ENCODE data around the gene CCDC54. TPM values are rescaled to one million over a fixed set of nuclear protein-coding genes. Genes with fewer than 3 reads are reported as not detected.
"Not testable (repeated sequence)": the region's sequence is repeated elsewhere in the genome, so short reads cannot be mapped to it uniquely, and the experiment has no call there.

CCDC54 gene
- not detected in 2 replicates for total RNA-seq
- polyA plus RNA-seq: 0.31 and 0.79 TPM in 2 replicates

GRCh38 chr3:107377151-107377550, at the start of gene CCDC54:
Gene CCDC54 (plus strand): TSS chr3:107377439. CDS start chr3:107377588, 149 bp downstream.
- no peaks in the 10 kb centered on the region for H3K9me3 ChIP-seq (ENCODE audit: low read depth)
- TF ChIP-seq CTCF (IDR thresholded peaks at IDR 0.05; ENCODE audit: low read depth, low read length): no peak
- H3K27me3 ChIP-seq: no peaks in the 10 kb centered on the region
- H3K27ac ChIP-seq: no peak within 1 kb of the TSS
- H3K4me3 ChIP-seq: no peak within 1 kb of the TSS
- H3K36me3 ChIP-seq: no peaks in the 10 kb centered on the region
- no peak for DNase-seq (ENCODE audit: low read depth in 1 of 2, low spot score in 1 of 2)
- no peaks in the 10 kb centered on the region for H3K4me1 ChIP-seq (ENCODE audit: low read depth)

GRCh38 chr3:107328069-107328468, 49.2 kb upstream of the CCDC54 start:
- DNase-seq (ENCODE audit: low read depth in 1 of 2, low spot score in 1 of 2): no peak
- H3K36me3 ChIP-seq: no peaks in the 10 kb centered on the region
- H3K4me3 ChIP-seq: no peak overlapping the region
- TF ChIP-seq CTCF (IDR thresholded peaks at IDR 0.05; ENCODE audit: low read depth, low read length): no peak
- no peaks in the 10 kb centered on the region for H3K4me1 ChIP-seq (ENCODE audit: low read depth)
- peaks cover 54% of the 10 kb centered on the region for H3K27me3 ChIP-seq
- no peak overlapping the region for H3K27ac ChIP-seq
- H3K9me3 ChIP-seq (ENCODE audit: low read depth): no peaks in the 10 kb centered on the region

- no peak for TF ChIP-seq CTCF (IDR thresholded peaks at IDR 0.05; ENCODE audit: low read depth, low read length)
- Histone ChIP-seq H3K9me3 (ENCODE audit: low read depth) (no peaks in the 10 kb centered on the region), H3K36me3 (no peaks in the 10 kb centered on the region), H3K4me1 (ENCODE audit: low read depth) (no peaks in the 10 kb centered on the region), H3K27me3 (peaks cover 50% of the 10 kb centered on the region), H3K27ac (no peak overlapping the region), H3K4me3 (no peak overlapping the region)
- DNase-seq (ENCODE audit: low read depth in 1 of 2, low spot score in 1 of 2): no peak
Measured at GRCh38 chr3:107329088-107329487, 48.2 kb upstream of the CCDC54 start.

- H3K27me3 ChIP-seq; H3K9me3 ChIP-seq (ENCODE audit: low read depth); H3K4me3 ChIP-seq; DNase-seq (ENCODE audit: low read depth in 1 of 2, low spot score in 1 of 2); H3K36me3 ChIP-seq; H3K4me1 ChIP-seq (ENCODE audit: low read depth); H3K27ac ChIP-seq: not testable (repeated sequence)
Measured at GRCh38 chr3:107339690-107340089, 37.5 kb upstream of the CCDC54 start.

GRCh38 chr3:107344722-107345121, 32.5 kb upstream of the CCDC54 start:
- Histone ChIP-seq H3K27me3 (no peaks in the 10 kb centered on the region), H3K4me1 (ENCODE audit: low read depth) (no peaks in the 10 kb centered on the region), H3K9me3 (ENCODE audit: low read depth) (no peaks in the 10 kb centered on the region), H3K36me3 (no peaks in the 10 kb centered on the region), H3K27ac (no peak overlapping the region), H3K4me3 (no peak overlapping the region)
- no peak for DNase-seq (ENCODE audit: low read depth in 1 of 2, low spot score in 1 of 2)
- TF ChIP-seq CTCF (IDR thresholded peaks at IDR 0.05; ENCODE audit: low read depth, low read length): no peak

- no peak for DNase-seq (ENCODE audit: low read depth in 1 of 2, low spot score in 1 of 2)
- Histone ChIP-seq H3K27ac (no peak overlapping the region), H3K4me1 (ENCODE audit: low read depth) (no peaks in the 10 kb centered on the region), H3K9me3 (ENCODE audit: low read depth) (no peaks in the 10 kb centered on the region), H3K4me3 (no peak overlapping the region), H3K27me3 (no peaks in the 10 kb centered on the region), H3K36me3 (no peaks in the 10 kb centered on the region)
- no peak for TF ChIP-seq CTCF (IDR thresholded peaks at IDR 0.05; ENCODE audit: low read depth, low read length)
Measured at GRCh38 chr3:107345822-107346405, 31.3 kb upstream of the CCDC54 start.

All from cardiac muscle cell (in vitro differentiated cells and primary cell).